ENCODE data around the gene MED12L. TPM values are rescaled to one million over a fixed set of nuclear protein-coding genes. Genes with fewer than 3 reads are reported as not detected.

Gene MED12L
- total RNA-seq, 4 donors from 2014 or later = under 0.01 to 0.34 (median 0.27) TPM

DNA sequence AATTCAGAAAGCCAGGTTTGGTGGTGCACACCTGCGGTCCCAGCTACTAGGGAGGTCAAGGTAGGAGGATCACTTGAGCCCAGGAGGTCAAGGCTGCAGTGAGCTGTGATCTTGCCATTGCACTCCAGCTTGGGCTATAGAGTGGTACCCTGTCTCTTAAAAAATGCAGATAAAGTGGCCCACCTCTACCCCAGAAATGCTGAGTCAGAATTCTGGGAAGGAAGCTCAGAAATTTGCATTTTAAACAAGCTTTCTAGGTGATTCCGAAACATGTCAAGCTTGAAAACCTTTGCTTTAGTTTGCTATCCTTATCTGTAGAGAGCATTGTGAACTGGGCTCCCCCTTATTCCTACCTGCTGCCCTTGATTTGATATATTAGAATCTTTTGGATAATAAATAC is 7.7 kb downstream of the MED12L start:
- TF ChIP-seq, protein P1, sequence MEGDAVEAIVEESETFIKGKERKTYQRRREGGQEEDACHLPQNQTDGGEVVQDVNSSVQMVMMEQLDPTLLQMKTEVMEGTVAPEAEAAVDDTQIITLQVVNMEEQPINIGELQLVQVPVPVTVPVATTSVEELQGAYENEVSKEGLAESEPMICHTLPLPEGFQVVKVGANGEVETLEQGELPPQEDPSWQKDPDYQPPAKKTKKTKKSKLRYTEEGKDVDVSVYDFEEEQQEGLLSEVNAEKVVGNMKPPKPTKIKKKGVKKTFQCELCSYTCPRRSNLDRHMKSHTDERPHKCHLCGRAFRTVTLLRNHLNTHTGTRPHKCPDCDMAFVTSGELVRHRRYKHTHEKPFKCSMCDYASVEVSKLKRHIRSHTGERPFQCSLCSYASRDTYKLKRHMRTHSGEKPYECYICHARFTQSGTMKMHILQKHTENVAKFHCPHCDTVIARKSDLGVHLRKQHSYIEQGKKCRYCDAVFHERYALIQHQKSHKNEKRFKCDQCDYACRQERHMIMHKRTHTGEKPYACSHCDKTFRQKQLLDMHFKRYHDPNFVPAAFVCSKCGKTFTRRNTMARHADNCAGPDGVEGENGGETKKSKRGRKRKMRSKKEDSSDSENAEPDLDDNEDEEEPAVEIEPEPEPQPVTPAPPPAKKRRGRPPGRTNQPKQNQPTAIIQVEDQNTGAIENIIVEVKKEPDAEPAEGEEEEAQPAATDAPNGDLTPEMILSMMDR (IDR thresholded peaks at IDR 0.05; ENCODE audit: low read depth) = no peak

DNA sequence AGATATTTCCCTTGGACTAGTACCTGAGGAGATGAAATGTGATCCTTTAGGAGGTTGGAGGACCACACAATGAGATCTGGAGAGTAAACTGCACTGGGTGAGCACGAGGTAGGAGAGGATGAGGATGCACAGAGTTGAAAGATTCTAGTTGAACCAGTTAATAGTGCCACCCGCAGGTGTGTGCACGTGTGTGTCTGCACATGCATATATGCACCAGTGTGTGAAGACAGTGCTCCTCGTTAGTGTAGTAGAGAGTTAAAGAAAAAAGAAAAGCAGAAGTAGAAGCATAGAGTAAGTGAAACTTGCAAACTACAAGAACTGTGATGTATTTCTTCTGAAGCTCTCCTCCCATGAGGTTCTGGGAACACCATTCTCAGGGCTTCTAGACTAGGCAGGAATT is 8.4 kb downstream of the MED12L start:
- TF ChIP-seq, protein P1 (IDR thresholded peaks at IDR 0.05; ENCODE audit: low read depth) = no peak

DNA sequence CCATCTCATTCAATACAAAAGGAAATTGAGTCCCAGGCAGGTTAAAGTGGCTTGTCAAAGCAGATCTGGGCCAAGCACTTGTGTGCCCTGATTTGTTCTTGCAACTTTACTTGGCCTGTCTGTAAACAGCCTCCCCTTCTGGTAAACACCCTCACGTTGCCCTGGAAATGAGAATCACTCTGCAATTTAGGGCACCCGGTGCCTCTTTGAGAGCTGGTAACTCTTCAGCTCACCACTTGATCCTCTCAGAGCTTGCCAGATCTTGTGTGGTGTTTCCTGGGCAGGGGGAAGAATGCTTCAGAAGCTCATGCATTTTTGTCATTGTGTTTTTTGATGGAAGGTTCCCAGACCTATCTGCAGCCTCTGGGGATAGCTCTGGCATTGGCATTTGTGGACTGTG is 11.3 kb downstream of the MED12L start:
- TF ChIP-seq, protein P1 (IDR thresholded peaks at IDR 0.05; ENCODE audit: low read depth) = no peak

DNA sequence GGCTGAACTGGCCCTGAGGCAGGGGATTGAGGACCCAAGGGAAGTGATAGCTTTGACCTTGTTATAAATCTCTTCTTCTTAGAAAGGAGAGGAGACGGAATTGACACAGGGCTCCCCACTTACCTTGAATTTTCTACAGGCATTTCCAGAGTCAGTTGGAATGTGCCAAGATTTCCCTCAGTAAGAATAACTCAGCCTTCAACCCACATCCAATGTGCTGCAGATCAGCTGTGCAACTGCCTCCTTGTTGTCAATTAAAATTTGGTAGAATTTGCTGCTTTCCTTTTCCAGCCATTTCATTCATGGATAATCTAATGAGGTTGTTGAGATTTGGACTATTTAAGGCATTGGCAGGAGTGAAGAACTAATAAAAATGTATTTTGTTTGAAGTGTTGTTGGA is 14.6 kb downstream of the MED12L start:
- TF ChIP-seq, protein P1 (IDR thresholded peaks at IDR 0.05; ENCODE audit: low read depth) = no peak

DNA sequence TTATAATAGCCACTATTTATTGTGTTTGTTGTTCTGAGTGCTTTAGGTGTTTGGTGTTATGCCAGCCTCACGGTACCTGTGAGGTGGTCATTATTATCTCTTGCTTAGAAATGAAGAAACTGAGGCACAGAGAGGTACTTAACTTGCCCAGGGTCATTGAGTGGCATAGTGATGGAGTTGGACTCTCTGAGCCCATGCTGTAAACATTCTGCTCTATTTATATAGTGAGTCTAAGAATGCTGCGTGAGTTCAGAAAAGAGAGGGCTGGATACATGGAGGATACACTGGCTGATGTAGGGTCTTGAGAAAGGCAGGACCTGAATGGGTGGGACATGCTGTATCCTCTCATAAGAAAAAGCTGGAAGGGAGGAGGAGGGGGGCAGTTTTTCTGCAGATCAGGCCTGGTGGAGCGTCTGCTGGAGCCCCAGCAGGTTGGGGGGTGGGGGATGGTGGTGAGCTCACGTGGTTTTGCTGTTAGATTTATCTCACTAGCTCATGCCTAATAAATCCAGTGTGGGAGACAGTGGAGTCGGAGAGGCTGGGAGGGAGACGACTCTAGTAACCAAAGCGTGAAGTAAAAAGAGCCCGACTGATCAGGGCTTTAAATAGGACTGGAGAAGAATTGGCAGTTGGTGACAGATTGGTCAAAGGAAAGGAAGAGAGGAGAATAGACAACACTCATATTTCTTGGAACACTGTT is 16.0 kb downstream of the MED12L start:
- TF ChIP-seq, protein P1 (IDR thresholded peaks at IDR 0.05; ENCODE audit: low read depth) = no peak

DNA sequence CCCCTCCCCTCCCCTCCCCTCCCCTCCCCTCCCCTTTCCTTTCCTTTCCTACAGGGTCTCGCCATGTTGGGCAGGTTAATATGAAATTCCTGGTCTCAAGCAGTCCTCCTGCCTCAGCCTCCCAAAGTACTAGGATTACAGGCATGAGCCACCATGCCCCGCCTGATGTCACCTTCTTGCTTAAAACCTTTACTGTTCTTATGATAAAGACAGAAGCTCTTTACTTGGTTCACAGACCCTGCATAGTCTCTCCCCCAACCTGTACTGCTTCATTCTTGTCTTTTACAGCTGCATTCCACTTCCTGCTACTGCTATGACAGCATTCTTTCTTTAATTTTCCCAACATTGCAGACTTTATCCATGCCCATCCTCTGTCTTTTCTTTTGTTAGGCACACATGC is 20.8 kb downstream of the MED12L start:
- TF ChIP-seq, protein P1 (IDR thresholded peaks at IDR 0.05; ENCODE audit: low read depth) = no peak

DNA sequence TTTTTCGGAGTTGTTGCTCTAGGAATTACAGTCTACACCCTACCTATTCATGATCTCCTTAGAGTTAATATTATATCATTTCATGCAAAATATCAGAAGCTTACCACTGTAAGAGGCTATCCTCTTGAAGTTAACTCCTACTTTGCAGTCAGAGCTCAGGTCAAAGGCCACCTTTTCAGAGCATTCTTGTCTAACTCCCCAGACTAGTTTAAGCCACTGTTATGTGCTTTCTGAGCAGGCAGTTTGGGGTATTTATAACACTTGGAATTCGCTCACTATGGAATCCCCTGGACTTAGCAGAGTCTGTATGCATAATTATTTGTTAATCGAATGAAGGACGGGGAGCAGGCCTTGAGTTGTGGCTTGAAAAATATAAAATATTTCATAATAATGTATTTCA is 21.7 kb downstream of the MED12L start:
- TF ChIP-seq, protein P1 (IDR thresholded peaks at IDR 0.05; ENCODE audit: low read depth) = no peak
